Camera-type eye (tissue), 1 donor: ENCODE results near the gene TAF4. TPM values are rescaled to one million over a fixed set of nuclear protein-coding genes. Genes with fewer than 3 reads are reported as not detected.

Source experiments
- total RNA-seq: library from RNA; depleted of rRNA; stranded (reverse); fragments of >200 nt; gene quantifications from one replicate; pipeline ENCODE4 v1.2.3, GENCODE V29; 2014

TAF4 gene, protein sequence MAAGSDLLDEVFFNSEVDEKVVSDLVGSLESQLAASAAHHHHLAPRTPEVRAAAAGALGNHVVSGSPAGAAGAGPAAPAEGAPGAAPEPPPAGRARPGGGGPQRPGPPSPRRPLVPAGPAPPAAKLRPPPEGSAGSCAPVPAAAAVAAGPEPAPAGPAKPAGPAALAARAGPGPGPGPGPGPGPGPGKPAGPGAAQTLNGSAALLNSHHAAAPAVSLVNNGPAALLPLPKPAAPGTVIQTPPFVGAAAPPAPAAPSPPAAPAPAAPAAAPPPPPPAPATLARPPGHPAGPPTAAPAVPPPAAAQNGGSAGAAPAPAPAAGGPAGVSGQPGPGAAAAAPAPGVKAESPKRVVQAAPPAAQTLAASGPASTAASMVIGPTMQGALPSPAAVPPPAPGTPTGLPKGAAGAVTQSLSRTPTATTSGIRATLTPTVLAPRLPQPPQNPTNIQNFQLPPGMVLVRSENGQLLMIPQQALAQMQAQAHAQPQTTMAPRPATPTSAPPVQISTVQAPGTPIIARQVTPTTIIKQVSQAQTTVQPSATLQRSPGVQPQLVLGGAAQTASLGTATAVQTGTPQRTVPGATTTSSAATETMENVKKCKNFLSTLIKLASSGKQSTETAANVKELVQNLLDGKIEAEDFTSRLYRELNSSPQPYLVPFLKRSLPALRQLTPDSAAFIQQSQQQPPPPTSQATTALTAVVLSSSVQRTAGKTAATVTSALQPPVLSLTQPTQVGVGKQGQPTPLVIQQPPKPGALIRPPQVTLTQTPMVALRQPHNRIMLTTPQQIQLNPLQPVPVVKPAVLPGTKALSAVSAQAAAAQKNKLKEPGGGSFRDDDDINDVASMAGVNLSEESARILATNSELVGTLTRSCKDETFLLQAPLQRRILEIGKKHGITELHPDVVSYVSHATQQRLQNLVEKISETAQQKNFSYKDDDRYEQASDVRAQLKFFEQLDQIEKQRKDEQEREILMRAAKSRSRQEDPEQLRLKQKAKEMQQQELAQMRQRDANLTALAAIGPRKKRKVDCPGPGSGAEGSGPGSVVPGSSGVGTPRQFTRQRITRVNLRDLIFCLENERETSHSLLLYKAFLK
- total RNA-seq: 16.8 TPM

DNA sequence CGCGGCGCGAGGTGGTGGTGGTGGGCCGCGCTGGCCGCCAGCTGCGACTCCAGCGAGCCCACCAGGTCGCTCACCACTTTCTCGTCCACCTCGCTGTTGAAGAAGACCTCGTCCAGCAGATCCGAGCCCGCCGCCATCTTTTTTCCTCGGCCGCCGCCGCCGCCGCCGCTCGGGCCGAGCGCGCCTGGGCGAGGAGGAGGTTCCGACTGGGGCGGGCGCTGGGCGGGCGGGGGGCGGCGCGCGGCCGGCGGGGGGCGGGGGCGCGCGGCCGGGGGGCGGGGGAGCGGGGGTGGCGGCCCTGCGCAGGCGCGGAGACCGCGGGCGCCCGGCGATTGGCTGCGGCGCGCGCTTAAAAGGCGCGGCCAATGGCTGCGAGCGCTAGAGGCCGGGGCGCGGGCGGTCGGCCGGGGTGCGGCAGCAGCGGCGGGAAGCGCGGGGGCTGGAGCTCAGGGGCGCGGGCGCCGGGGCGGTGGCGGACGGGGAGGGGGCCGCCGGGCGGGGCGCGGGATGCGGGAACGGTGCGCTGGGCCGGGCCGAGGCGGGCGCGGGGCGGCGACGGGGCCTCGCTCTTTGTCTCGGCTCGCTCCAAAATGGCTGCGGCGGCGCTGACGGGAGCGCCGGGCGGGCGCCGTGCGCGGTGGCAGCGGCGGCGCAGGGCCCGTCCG lies at the start of gene TAF4:
Gene TAF4, minus strand, starts transcription at position 208 of the 665 bp plus-strand sequence. Its CDS starts 71 bp downstream, at position 137.

Other genes with a start within 250 kb of the TAF4 start
- 59.3 TPM for gene LSM14B, start 56.6 kb upstream of the TAF4 start, total RNA-seq
- 146 TPM for gene PSMA7, start 77.5 kb upstream of the TAF4 start, total RNA-seq
- gene SS18L1, start 77.9 kb upstream of the TAF4 start, total RNA-seq: 35.3 TPM
- gene MTG2, start 117.1 kb upstream of the TAF4 start, total RNA-seq: 26.1 TPM
- gene HRH3, start 154.4 kb upstream of the TAF4 start, total RNA-seq: 1.3 TPM
- 53.9 TPM for gene OSBPL2, start 172.6 kb upstream of the TAF4 start, total RNA-seq
- gene ADRM1, start 237.1 kb upstream of the TAF4 start, total RNA-seq: 47.6 TPM